SJSA1 (cell line): Measurements from ENCODE around the gene ZNF57. TPM values are rescaled to one million over a fixed set of nuclear protein-coding genes. Genes with fewer than 3 reads are reported as not detected.
"Not testable (repeated sequence)": the region's sequence is repeated elsewhere in the genome, so short reads cannot be mapped to it uniquely, and the experiment has no call there.

ENCODE experiments used
- DNase-seq, 2 experiments: peaks; one replicate each; pipeline ENCODE4 v3.0.0-alpha.2; 2015 to 2020; ENCODE audit warnings: low spot score in 2 of 2, low read depth in 1 of 2
- H3K27ac ChIP-seq: fragments of 250-450 bp; sonication (Bioruptor Pico); 2 replicates; pipeline ENCODE4 v1.5.1; 2020; ENCODE audit warnings: mild to moderate bottlenecking, moderate library complexity
- H3K27me3 ChIP-seq: fragments of 250-450 bp; sonication (Bioruptor Pico); replicated peaks from 2 replicates; pipeline ENCODE4 v1.5.1; 2020; ENCODE audit warnings: mild to moderate bottlenecking, moderate library complexity
- H3K36me3 ChIP-seq: fragments of 250-450 bp; sonication (Bioruptor Pico); 2 replicates; pipeline ENCODE4 v1.5.1; 2020; ENCODE audit warnings: mild to moderate bottlenecking
- H3K4me1 ChIP-seq: fragments of 250-450 bp; sonication (Bioruptor Pico); replicated peaks from 2 replicates; pipeline ENCODE4 v1.6.1; 2021; ENCODE audit warnings: mild to moderate bottlenecking
- H3K4me3 ChIP-seq: fragments of 250-450 bp; sonication (Bioruptor Pico); 2 replicates; pipeline ENCODE4 v1.5.1; 2020; ENCODE audit warnings: mild to moderate bottlenecking
- H3K9me3 ChIP-seq: fragments of 250-450 bp; sonication (Bioruptor Pico); replicated peaks from 2 replicates; pipeline ENCODE4 v1.5.1; 2020; ENCODE audit warnings: mild to moderate bottlenecking
- total RNA-seq: library from RNA; depleted of rRNA; stranded (reverse); fragments of >200 nt; shearing (Covaris generic); gene quantifications from 2 replicates; pipeline ENCODE4 v1.2.3, GENCODE V29; 2014; rRNA removed

Gene ZNF57
- total RNA-seq, 1 experiment from 2014 or later: 4.3 TPM

- peaks cover 5% of the 10 kb centered on the region for H3K4me1 ChIP-seq
- H3K9me3 ChIP-seq: no peaks in the 10 kb centered on the region
- peak overlapping the region; percentile 54 for H3K27ac ChIP-seq
- peak; percentile 98 to 100 for DNase-seq
- peak overlapping the region; percentile 61 for H3K4me3 ChIP-seq
- H3K27me3 ChIP-seq: no peaks in the 10 kb centered on the region
- H3K36me3 ChIP-seq: peaks cover 6% of the 10 kb centered on the region; the same call in 1 of the 2 replicates
Observed at GRCh38 chr19:2950286-2951124, 49.8 kb downstream of the ZNF57 start.

- Histone ChIP-seq H3K4me1 (peaks cover 11% of the 10 kb centered on the region), H3K4me3 (no peak overlapping the region), H3K36me3 (peaks cover 6% of the 10 kb centered on the region; the same call in 1 of the 2 replicates), H3K27ac (no peak overlapping the region), H3K27me3 (no peaks in the 10 kb centered on the region), H3K9me3 (no peaks in the 10 kb centered on the region)
- DNase-seq: no peak
Observed at GRCh38 chr19:2952953-2953481, 52.3 kb downstream of the ZNF57 start.

- no peaks in the 10 kb centered on the region for H3K9me3 ChIP-seq
- DNase-seq: no peak
- no peak overlapping the region for H3K4me3 ChIP-seq
- H3K36me3 ChIP-seq: no peaks in the 10 kb centered on the region
- H3K4me1 ChIP-seq: peaks cover 8% of the 10 kb centered on the region
- no peak overlapping the region for H3K27ac ChIP-seq
- H3K27me3 ChIP-seq: no peaks in the 10 kb centered on the region
Observed at GRCh38 chr19:2957160-2957559, 56.4 kb downstream of the ZNF57 start.

GRCh38 chr19:2960120-2960519, 59.4 kb downstream of the ZNF57 start:
- DNase-seq: no peak
- Histone ChIP-seq H3K36me3 (no peaks in the 10 kb centered on the region), H3K4me1 (peaks cover 14% of the 10 kb centered on the region), H3K27ac (no peak overlapping the region), H3K4me3 (no peak overlapping the region), H3K9me3 (no peaks in the 10 kb centered on the region), H3K27me3 (no peaks in the 10 kb centered on the region)

- H3K4me3 ChIP-seq: no peak overlapping the region
- peaks cover 14% of the 10 kb centered on the region for H3K4me1 ChIP-seq
- DNase-seq: peak; percentile 81 to 92
- no peaks in the 10 kb centered on the region for H3K27me3 ChIP-seq
- no peaks in the 10 kb centered on the region for H3K36me3 ChIP-seq
- no peaks in the 10 kb centered on the region for H3K9me3 ChIP-seq
- no peak overlapping the region for H3K27ac ChIP-seq
Observed at GRCh38 chr19:2962018-2962670, 61.4 kb downstream of the ZNF57 start.

GRCh38 chr19:2963122-2963521, 62.4 kb downstream of the ZNF57 start:
- no peak overlapping the region for H3K4me3 ChIP-seq
- no peaks in the 10 kb centered on the region for H3K36me3 ChIP-seq
- no peaks in the 10 kb centered on the region for H3K27me3 ChIP-seq
- no peak overlapping the region for H3K27ac ChIP-seq
- H3K9me3 ChIP-seq: no peaks in the 10 kb centered on the region
- peaks cover 7% of the 10 kb centered on the region for H3K4me1 ChIP-seq
- DNase-seq: no peak

- H3K27ac ChIP-seq, H3K9me3 ChIP-seq, DNase-seq, H3K4me1 ChIP-seq, H3K36me3 ChIP-seq, H3K4me3 ChIP-seq, H3K27me3 ChIP-seq: not testable (repeated sequence)
Observed at GRCh38 chr19:2963631-2964030, 62.9 kb downstream of the ZNF57 start.

- H3K27me3 ChIP-seq: no peaks in the 10 kb centered on the region
- H3K4me1 ChIP-seq: peaks cover 6% of the 10 kb centered on the region
- H3K36me3 ChIP-seq: no peaks in the 10 kb centered on the region
- H3K27ac ChIP-seq: no peak overlapping the region
- no peak for DNase-seq
- H3K9me3 ChIP-seq: no peaks in the 10 kb centered on the region
- H3K4me3 ChIP-seq: no peak overlapping the region
Observed at GRCh38 chr19:2964874-2965273, 64.1 kb downstream of the ZNF57 start.

GRCh38 chr19:2967972-2968371, 67.2 kb downstream of the ZNF57 start:
- Histone ChIP-seq H3K4me3 (no peak overlapping the region), H3K27ac (no peak overlapping the region), H3K36me3 (no peaks in the 10 kb centered on the region), H3K4me1 (peaks cover 10% of the 10 kb centered on the region), H3K27me3 (no peaks in the 10 kb centered on the region), H3K9me3 (no peaks in the 10 kb centered on the region)
- DNase-seq: no peak

Other genes with a start within 250 kb of the ZNF57 start
- 0.03 TPM in 1 of 2 replicates, not detected in the other for gene GNG7, start 198.2 kb upstream of the ZNF57 start, total RNA-seq
- gene DIRAS1, start 179.6 kb upstream of the ZNF57 start, total RNA-seq: not detected in 2 replicates
- gene SLC39A3, start 160.9 kb upstream of the ZNF57 start, total RNA-seq: 67.6 and 74.4 TPM in 2 replicates
- 56.5 and 67.0 TPM in 2 replicates for gene SGTA, start 117.7 kb upstream of the ZNF57 start, total RNA-seq
- gene THOP1, start 115.4 kb upstream of the ZNF57 start, total RNA-seq: 146 and 185 TPM in 2 replicates
- 1.7 and 2.7 TPM in 2 replicates for gene ZNF554, start 81.1 kb upstream of the ZNF57 start, total RNA-seq
- 2.9 and 5.2 TPM in 2 replicates for gene ZNF555, start 59.5 kb upstream of the ZNF57 start, total RNA-seq
- 0.08 and 0.09 TPM in 2 replicates for gene ZNF556, start 33.6 kb upstream of the ZNF57 start, total RNA-seq
- gene ZNF77, start 44.0 kb downstream of the ZNF57 start, total RNA-seq: 4.5 and 5.6 TPM in 2 replicates
- gene TLE6, start 76.6 kb downstream of the ZNF57 start, total RNA-seq: 2.0 and 7.2 TPM in 2 replicates
- gene TLE2, start 128.4 kb downstream of the ZNF57 start, total RNA-seq: 19.2 and 19.9 TPM in 2 replicates
- gene TLE5, start 161.6 kb downstream of the ZNF57 start, total RNA-seq: 530 and 694 TPM in 2 replicates
- 100 and 135 TPM in 2 replicates for gene GNA11, start 193.4 kb downstream of the ZNF57 start, total RNA-seq
- gene GNA15, start 235.1 kb downstream of the ZNF57 start, total RNA-seq: 0.05 TPM in 1 of 2 replicates, not detected in the other